ENCODE measurements around the gene PCDHA11. TPM values are rescaled to one million over a fixed set of nuclear protein-coding genes. Genes with fewer than 3 reads are reported as not detected.

The PCDHA11 gene
- total and polyA plus RNA-seq, 10 of the 15 experiments (the other 5 are each of a cell fraction or from before 2014, with no cell fraction given) = 0.06 TPM; not detected in 9

DNA sequence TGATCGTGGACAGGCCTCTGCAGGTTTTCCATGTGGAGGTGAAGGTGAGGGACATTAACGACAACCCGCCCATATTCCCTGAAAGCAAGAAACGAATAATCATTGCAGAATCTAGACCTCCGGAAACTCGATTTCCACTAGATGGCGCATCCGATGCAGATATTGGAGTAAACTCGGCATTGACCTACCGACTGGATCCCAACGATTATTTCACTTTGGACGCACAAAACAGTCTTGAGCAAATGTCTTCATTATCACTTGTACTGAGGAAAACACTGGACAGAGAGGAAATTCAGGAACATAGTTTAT is 13.8 kb downstream of the PCDHA11 start:
- Histone ChIP-seq H4K20me1 (ENCODE audit: control insufficient read depth, insufficient read depth) (no peaks in the 10 kb centered on the region), H3K4me2 (ENCODE audit: control insufficient read depth, insufficient read depth) (no peak overlapping the region), H3K27me3 (replicated peaks in 1 of 2; ENCODE audit: control insufficient read depth in 2 of 2, insufficient read depth in 2 of 2, low read length in 1 of 2) (no peaks in the 10 kb centered on the region), H3K4me3 (no peak overlapping the region), H3K27ac (ENCODE audit: control insufficient read depth, insufficient read depth) (no peak overlapping the region), H3K4me1 (ENCODE audit: control insufficient read depth, insufficient read depth, low read length) (no peaks in the 10 kb centered on the region), H3K9me3 (replicated peaks; ENCODE audit: control insufficient read depth, insufficient read depth, low read length) (peaks cover 2% of the 10 kb centered on the region; the same call in 1 of the 3 replicates), H3K9ac (ENCODE audit: control insufficient read depth, insufficient read depth, low read length) (no peak overlapping the region), H3K79me2 (ENCODE audit: control insufficient read depth, insufficient read depth, low read length) (no peaks in the 10 kb centered on the region), H2AFZ (ENCODE audit: control insufficient read depth, low read depth, low read length) (no peak overlapping the region), H3K36me3 (ENCODE audit: control insufficient read depth in 2 of 2, insufficient read depth in 2 of 2, low read length in 1 of 2) (no peaks in the 10 kb centered on the region)
- ATAC-seq (no peak), DNase-seq (ENCODE audit: low read depth, low spot score) (no peak), FAIRE-seq (no peak)
- BruUV-seq (replicated peaks) = no TSS peak
- TF ChIP-seq, protein P1, sequence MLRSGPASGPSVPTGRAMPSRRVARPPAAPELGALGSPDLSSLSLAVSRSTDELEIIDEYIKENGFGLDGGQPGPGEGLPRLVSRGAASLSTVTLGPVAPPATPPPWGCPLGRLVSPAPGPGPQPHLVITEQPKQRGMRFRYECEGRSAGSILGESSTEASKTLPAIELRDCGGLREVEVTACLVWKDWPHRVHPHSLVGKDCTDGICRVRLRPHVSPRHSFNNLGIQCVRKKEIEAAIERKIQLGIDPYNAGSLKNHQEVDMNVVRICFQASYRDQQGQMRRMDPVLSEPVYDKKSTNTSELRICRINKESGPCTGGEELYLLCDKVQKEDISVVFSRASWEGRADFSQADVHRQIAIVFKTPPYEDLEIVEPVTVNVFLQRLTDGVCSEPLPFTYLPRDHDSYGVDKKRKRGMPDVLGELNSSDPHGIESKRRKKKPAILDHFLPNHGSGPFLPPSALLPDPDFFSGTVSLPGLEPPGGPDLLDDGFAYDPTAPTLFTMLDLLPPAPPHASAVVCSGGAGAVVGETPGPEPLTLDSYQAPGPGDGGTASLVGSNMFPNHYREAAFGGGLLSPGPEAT (IDR thresholded peaks at IDR 0.05; ENCODE audit: low read depth) = no peak
- TF ChIP-seq PBX3 (IDR thresholded peaks at IDR 0.05; ENCODE audit: insufficient replicate concordance, low read depth, low read length) = no peak
- no peak for TF ChIP-seq YY1 (IDR thresholded peaks at IDR 0.05; ENCODE audit: low read depth, low read length)
- TF ChIP-seq SRF (IDR thresholded peaks at IDR 0.05; ENCODE audit: low read depth in 2 of 2, low read length in 2 of 2) = no peak
- no peak for TF ChIP-seq SMAD1 (IDR thresholded peaks at IDR 0.05; ENCODE audit: low read depth, partially characterized antibody)
- intact Hi-C loops (cut with micrococcal nuclease; ENCODE audit: unreplicated experiment) (no loop called here), in situ Hi-C loops (cut with MboI) (no loop called here)
- SMC1A ChIA-PET (ENCODE audit: uncharacterized antibody, unreplicated experiment) = no interaction called here
- WGBS (ENCODE audit: insufficient coverage, insufficient replicate concordance, low lambda C conversion rate, missing lambda C conversion rate) = 63% methylated on average over 12 of the region's 12 CpGs
- RAD21 ChIA-PET (ENCODE audit: unreplicated experiment) = no interaction called here
- POLR2A ChIA-PET = no interaction called here
- CTCF ChIA-PET = no interaction called here

DNA sequence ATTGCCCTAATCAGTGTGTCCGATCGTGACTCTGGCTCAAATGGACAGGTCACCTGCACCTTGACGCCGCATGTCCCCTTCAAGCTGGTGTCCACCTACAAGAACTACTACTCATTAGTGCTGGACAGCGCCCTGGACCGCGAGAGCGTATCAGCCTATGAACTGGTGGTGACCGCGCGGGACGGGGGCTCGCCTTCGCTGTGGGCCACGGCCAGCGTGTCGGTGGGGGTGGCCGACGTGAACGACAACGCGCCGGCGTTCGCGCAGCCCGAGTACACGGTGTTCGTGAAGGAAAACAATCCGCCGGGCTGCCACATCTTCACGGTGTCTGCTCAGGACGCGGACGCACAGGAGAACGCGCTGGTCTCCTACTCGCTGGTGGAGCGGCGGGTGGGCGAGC is 14.6 kb downstream of the PCDHA11 start:
- no peaks in the 10 kb centered on the region for H3K27me3 ChIP-seq (replicated peaks in 1 of 2; ENCODE audit: control insufficient read depth in 2 of 2, insufficient read depth in 2 of 2, low read length in 1 of 2)
- peaks cover 2% of the 10 kb centered on the region; the same call in 1 of the 3 replicates for H3K9me3 ChIP-seq (replicated peaks; ENCODE audit: control insufficient read depth, insufficient read depth, low read length)
- no peak overlapping the region for H2AFZ ChIP-seq (ENCODE audit: control insufficient read depth, low read depth, low read length)
- no peak overlapping the region for H3K9ac ChIP-seq (ENCODE audit: control insufficient read depth, insufficient read depth, low read length)
- 90% methylated on average over 33 of the region's 41 CpGs for WGBS (ENCODE audit: insufficient coverage, insufficient replicate concordance, low lambda C conversion rate, missing lambda C conversion rate)
- no peak overlapping the region for H3K4me3 ChIP-seq
- no peaks in the 10 kb centered on the region for H3K36me3 ChIP-seq (ENCODE audit: control insufficient read depth in 2 of 2, insufficient read depth in 2 of 2, low read length in 1 of 2)
- FAIRE-seq (no peak), DNase-seq (ENCODE audit: low read depth, low spot score) (no peak), ATAC-seq (no peak)
- RAD21 ChIA-PET (ENCODE audit: unreplicated experiment) = no interaction called here
- H3K4me2 ChIP-seq (ENCODE audit: control insufficient read depth, insufficient read depth) = no peak overlapping the region
- SMC1A ChIA-PET (ENCODE audit: uncharacterized antibody, unreplicated experiment) = no interaction called here
- H3K27ac ChIP-seq (ENCODE audit: control insufficient read depth, insufficient read depth) = no peak overlapping the region
- BruUV-seq (replicated peaks) = no TSS peak
- no peaks in the 10 kb centered on the region for H3K4me1 ChIP-seq (ENCODE audit: control insufficient read depth, insufficient read depth, low read length)
- POLR2A ChIA-PET = no interaction called here
- intact Hi-C loops (cut with micrococcal nuclease; ENCODE audit: unreplicated experiment) (no loop called here), in situ Hi-C loops (cut with MboI) (no loop called here)
- CTCF ChIA-PET = no interaction called here
- H4K20me1 ChIP-seq (ENCODE audit: control insufficient read depth, insufficient read depth) = no peaks in the 10 kb centered on the region
- no peaks in the 10 kb centered on the region for H3K79me2 ChIP-seq (ENCODE audit: control insufficient read depth, insufficient read depth, low read length)
- no peak for TF ChIP-seq ETV6 (conservative IDR thresholded peaks at IDR 0.05 in 1 of 2, IDR thresholded peaks at IDR 0.05 in 1 of 2; ENCODE audit: borderline replicate concordance in 1 of 2, low read depth in 1 of 2)
- no peak for TF ChIP-seq NFXL1 (IDR thresholded peaks at IDR 0.05; ENCODE audit: borderline replicate concordance)
- TF ChIP-seq MYB (IDR thresholded peaks at IDR 0.05; ENCODE audit: borderline replicate concordance, low read depth, low read length) = no peak
- TF ChIP-seq SMC3 (IDR thresholded peaks at IDR 0.05; ENCODE audit: borderline replicate concordance, low read length) = no peak
- no peak for TF ChIP-seq MTA3 (IDR thresholded peaks at IDR 0.05; ENCODE audit: borderline replicate concordance, low read length)
- TF ChIP-seq EGR1 (IDR thresholded peaks at IDR 0.05; ENCODE audit: borderline replicate concordance in 1 of 2, low read depth in 2 of 2, low read length in 2 of 2) = no peak
- no peak for TF ChIP-seq MXI1 (IDR thresholded peaks at IDR 0.05; ENCODE audit: low read depth, low read length)
- no peak for TF ChIP-seq ZNF274 (IDR thresholded peaks at IDR 0.05; ENCODE audit: insufficient read depth, insufficient read length)
- no peak for TF ChIP-seq STAT1 (conservative IDR thresholded peaks at IDR 0.05)
- no peak for TF ChIP-seq PAX8 (IDR thresholded peaks at IDR 0.05)

All from GM12878 (cell line).